A549 (cell line): ENCODE data around the gene NYAP2.

Experiments
- CTCF ChIP-seq: fragments of >200 bp; sonication (Bioruptor Twin); formaldehyde crosslinking; IDR thresholded peaks from 3 replicates; pipeline ENCODE4 v1.5.1; 2016
- ESRRA ChIP-seq: fragments of 150-350 bp; IDR thresholded peaks from 2 replicates; pipeline ENCODE4 v1.6.1; 2014; ENCODE audit warnings: mild to moderate bottlenecking, low read length, borderline replicate concordance
- PBX3 ChIP-seq: IDR thresholded peaks from 2 replicates; pipeline ENCODE4 v1.6.1; 2012
- POLR2A ChIP-seq: IDR thresholded peaks from 2 replicates; pipeline ENCODE4 v1.6.1; 2012; ENCODE audit warnings: mild to moderate bottlenecking, low read length
- RFX5 ChIP-seq: fragments of 450-650 bp; IDR thresholded peaks from 2 replicates; pipeline ENCODE4 v1.7.1; 2014; ENCODE audit warnings: antibody characterized with exemption, mild to moderate bottlenecking, moderate library complexity
- SREBF2 ChIP-seq: fragments of 450-650 bp; IDR thresholded peaks from 2 replicates; pipeline ENCODE4 v1.6.1; 2014; ENCODE audit warnings: mild to moderate bottlenecking, moderate library complexity
- TP53 ChIP-seq: fragments of 250-450 bp; sonication (Bioruptor Pico); IDR thresholded peaks from 2 replicates; pipeline ENCODE4 v1.5.0; 2021; ENCODE audit warnings: mild to moderate bottlenecking, moderate library complexity

GRCh38 chr2:225534697-225535096 is 135.2 kb downstream of the NYAP2 start:
- no peak for TF ChIP-seq SREBF2
- no peak for TF ChIP-seq CTCF
- no peak for TF ChIP-seq PBX3
- TF ChIP-seq POLR2A = no peak
- TF ChIP-seq RFX5 = no peak
- no peak for TF ChIP-seq ESRRA
- TF ChIP-seq TP53 (CRISPR knock-in tag) = no peak
